Stomach smooth muscle (tissue), 2 donors: ENCODE results near the gene SLC31A2.
"Not testable (repeated sequence)": the region's sequence is repeated elsewhere in the genome, so short reads cannot be mapped to it uniquely, and the experiment has no call there.

ENCODE experiments used
- H3K27ac ChIP-seq: one replicate; pipeline ENCODE4 v1.7.0; 2013; ENCODE audit warnings: mild to moderate bottlenecking, low read length, inconsistent platforms
- H3K27me3 ChIP-seq, 2 donors: one replicate each; pipeline ENCODE4 v1.7.0; 2013; ENCODE audit warnings: low read length in 2 of 2; ENCODE audit not compliant: insufficient read depth in 2 of 2, control insufficient read depth in 1 of 2
- H3K36me3 ChIP-seq, 2 donors: one replicate each; pipeline ENCODE4 v1.7.0; 2013; ENCODE audit warnings: low read length in 2 of 2; ENCODE audit not compliant: control insufficient read depth in 2 of 2, insufficient read depth in 2 of 2
- H3K4me1 ChIP-seq: one replicate; pipeline ENCODE4 v1.7.0; 2013; ENCODE audit warnings: low read length; ENCODE audit not compliant: control insufficient read depth, insufficient read depth
- H3K4me3 ChIP-seq, 2 donors: one replicate each; pipeline ENCODE4 v1.7.0; 2013; ENCODE audit warnings: low read length in 2 of 2
- H3K9ac ChIP-seq, 2 donors: one replicate each; pipeline ENCODE4 v1.7.0; 2013; ENCODE audit warnings: low read length in 2 of 2, mild to moderate bottlenecking in 1 of 2
- H3K9me3 ChIP-seq, 2 donors: one replicate each; pipeline ENCODE4 v1.7.0; 2013; ENCODE audit warnings: low read length in 2 of 2; ENCODE audit not compliant: control insufficient read depth in 2 of 2
- donor health status: healthy.
- donor health status: Pancreatic carcinoma.

The SLC31A2 gene

GRCh38 chr9:113137196-113138168 lies 13.3 kb upstream of the SLC31A2 start:
- no peak overlapping the region for H3K9ac ChIP-seq

GRCh38 chr9:113138760-113139159 lies 12.0 kb upstream of the SLC31A2 start:
- H3K9ac ChIP-seq, result no peak overlapping the region
- H3K9me3 ChIP-seq, result peaks cover 0 to 2% of the 10 kb centered on the region in 2 donors
- no peak overlapping the region for H3K27ac ChIP-seq
- H3K27me3 ChIP-seq, result peaks cover 0 to 12% of the 10 kb centered on the region in 2 donors
- H3K36me3 ChIP-seq, result no peaks in the 10 kb centered on the region
- no peaks in the 10 kb centered on the region for H3K4me1 ChIP-seq
- H3K4me3 ChIP-seq, result no peak overlapping the region

More at GRCh38 chr9:113137196-113138168, 13.3 kb upstream of the SLC31A2 start:
- peaks cover 0 to 2% of the 10 kb centered on the region in 2 donors for H3K9me3 ChIP-seq
- H3K4me3 ChIP-seq, result no peak overlapping the region
- no peak overlapping the region for H3K27ac ChIP-seq
- H3K4me1 ChIP-seq, result no peaks in the 10 kb centered on the region
- no peaks in the 10 kb centered on the region for H3K36me3 ChIP-seq
- H3K27me3 ChIP-seq, result peaks cover 0 to 8% of the 10 kb centered on the region in 2 donors

- no peak overlapping the region for H3K27ac ChIP-seq
- no peak overlapping the region for H3K9ac ChIP-seq
- peaks cover 0 to 2% of the 10 kb centered on the region in 2 donors for H3K9me3 ChIP-seq
- H3K27me3 ChIP-seq, result peaks cover 0 to 12% of the 10 kb centered on the region in 2 donors
- H3K4me3 ChIP-seq, result no peak overlapping the region
- no peaks in the 10 kb centered on the region for H3K36me3 ChIP-seq
- no peaks in the 10 kb centered on the region for H3K4me1 ChIP-seq
These were observed 11.5 kb upstream of the SLC31A2 start for GRCh38 chr9:113139225-113139829.

GRCh38 chr9:113139953-113140352 lies 10.9 kb upstream of the SLC31A2 start:
- Histone ChIP-seq H3K36me3 (no peaks in the 10 kb centered on the region), H3K27ac (no peak overlapping the region), H3K9me3 (peaks cover 0 to 2% of the 10 kb centered on the region in 2 donors), H3K27me3 (peaks cover 2 to 13% of the 10 kb centered on the region in 2 donors), H3K4me1 (no peaks in the 10 kb centered on the region), H3K4me3 (no peak overlapping the region), H3K9ac (no peak overlapping the region)

GRCh38 chr9:113140896-113141295 lies 9.9 kb upstream of the SLC31A2 start:
- not testable (repeated sequence) for H3K9ac ChIP-seq, H3K36me3 ChIP-seq, H3K27ac ChIP-seq, H3K9me3 ChIP-seq, H3K4me3 ChIP-seq, H3K4me1 ChIP-seq
- peaks cover 3 to 17% of the 10 kb centered on the region in 2 donors for H3K27me3 ChIP-seq

GRCh38 chr9:113143432-113144227 lies 7.2 kb upstream of the SLC31A2 start:
- Histone ChIP-seq H3K9me3 (peaks cover 0 to 2% of the 10 kb centered on the region in 2 donors), H3K27ac (no peak overlapping the region), H3K9ac (no peak overlapping the region), H3K4me3 (no peak overlapping the region), H3K4me1 (no peaks in the 10 kb centered on the region), H3K27me3 (peaks cover 3 to 9% of the 10 kb centered on the region in 2 donors), H3K36me3 (no peaks in the 10 kb centered on the region)

- Histone ChIP-seq H3K36me3 (no peaks in the 10 kb centered on the region), H3K4me3 (no peak overlapping the region), H3K9me3 (no peaks in the 10 kb centered on the region), H3K27me3 (peaks cover 3 to 6% of the 10 kb centered on the region in 2 donors), H3K9ac (no peak overlapping the region), H3K27ac (no peak overlapping the region), H3K4me1 (peaks cover 14% of the 10 kb centered on the region)
These were observed 2.5 kb upstream of the SLC31A2 start for GRCh38 chr9:113148372-113148705.

DNA sequence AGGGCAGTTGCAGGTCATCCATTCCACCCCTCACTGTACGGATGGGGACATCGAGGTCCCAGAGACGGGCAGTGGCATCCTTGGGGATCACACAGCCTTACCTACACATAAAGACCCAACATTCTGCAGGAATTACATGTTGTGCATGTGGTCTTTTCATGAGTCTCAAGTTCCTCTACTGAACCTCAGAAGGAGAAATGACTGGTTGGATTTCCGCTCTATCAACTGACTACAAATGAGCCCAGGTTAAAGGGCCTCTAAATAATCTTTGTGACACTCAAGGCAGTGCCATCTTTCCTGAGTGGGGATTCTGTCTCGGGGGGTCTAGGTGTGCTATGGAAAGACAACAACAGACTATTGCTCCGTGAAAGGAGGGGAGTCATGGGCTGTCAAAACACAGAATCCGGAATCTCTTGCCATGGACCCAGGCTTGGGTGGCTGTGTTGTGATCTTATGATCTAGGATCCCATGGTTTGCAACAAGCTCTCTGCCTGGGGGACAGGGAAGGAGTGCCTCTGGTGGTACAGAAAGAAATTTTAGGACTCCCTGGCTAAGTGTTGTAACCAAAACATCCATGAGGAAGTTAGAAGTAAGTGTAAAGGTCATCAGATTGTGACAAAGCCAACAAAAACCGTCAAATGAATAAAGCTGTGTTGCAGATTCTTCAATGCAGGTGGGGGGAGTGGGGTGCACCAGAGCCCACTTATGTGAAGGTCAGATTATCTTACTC lies 1.9 kb upstream of the SLC31A2 start:
- Histone ChIP-seq H3K4me3 (no peak overlapping the region), H3K27ac (no peak overlapping the region), H3K9ac (no peak overlapping the region), H3K9me3 (no peaks in the 10 kb centered on the region), H3K27me3 (peaks cover 3 to 5% of the 10 kb centered on the region in 2 donors), H3K36me3 (no peaks in the 10 kb centered on the region), H3K4me1 (peaks cover 14% of the 10 kb centered on the region)

- not testable (repeated sequence) for H3K27ac ChIP-seq, H3K4me3 ChIP-seq
These were observed 1.2 kb upstream of the SLC31A2 start for GRCh38 chr9:113149561-113149960.

More at GRCh38 chr9:113149561-113149960, 1.2 kb upstream of the SLC31A2 start:
- peaks cover 18% of the 10 kb centered on the region for H3K4me1 ChIP-seq
- H3K9ac ChIP-seq, H3K36me3 ChIP-seq, H3K9me3 ChIP-seq, H3K27me3 ChIP-seq: not testable (repeated sequence)
